ENCODE measurements around the gene TYW5. TPM values are rescaled to one million over a fixed set of nuclear protein-coding genes. Genes with fewer than 3 reads are reported as not detected.
A peak's percentile ranks its signal among the peaks of the same experiment; 100 is the strongest.

Gene TYW5
- total RNA-seq, 1 experiment from 2014 or later: 7.1 TPM

DNA sequence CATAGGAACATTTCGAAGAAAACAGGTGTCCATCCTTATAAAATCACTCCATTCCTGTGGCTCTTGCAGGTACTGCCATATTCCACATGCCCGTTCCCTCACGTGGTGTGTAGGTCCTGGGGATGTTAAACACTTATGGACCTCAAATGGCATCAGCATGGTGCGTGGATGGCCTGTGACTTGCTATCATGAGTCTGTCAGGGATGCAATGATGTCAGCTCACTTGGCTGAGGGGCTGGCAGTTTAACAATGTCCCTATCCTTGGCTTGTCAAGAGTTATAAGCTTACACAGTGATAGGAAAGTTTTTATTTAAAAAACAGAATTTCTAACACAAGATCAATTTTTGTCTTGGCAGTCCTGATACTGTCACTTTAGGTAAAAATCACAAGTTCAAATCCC is 28.9 kb upstream of the TYW5 start:
- Histone ChIP-seq H3K4me3 (ENCODE audit: low read depth in 2 of 2, low read length in 2 of 2) (no peak overlapping the region), H3K27me3 (ENCODE audit: control insufficient read depth, insufficient read depth, low read length) (no peaks in the 10 kb centered on the region), H3K9me3 (ENCODE audit: control insufficient read depth, insufficient read depth, low read depth, low read length) (no peaks in the 10 kb centered on the region), H3K36me3 (ENCODE audit: control insufficient read depth, insufficient read depth, low read length) (no peaks in the 10 kb centered on the region), H3K4me1 (ENCODE audit: control insufficient read depth, insufficient read depth, low read length) (peaks cover 12% of the 10 kb centered on the region), H3K27ac (ENCODE audit: low read length) (peak overlapping the region; percentile 6; the same call in 1 of the 2 replicates)
- POLR2A ChIA-PET: no interaction called here
- intact Hi-C loops (cut with micrococcal nuclease; ENCODE audit: unreplicated experiment): loop anchor here (10.0 kb wide), 1 partner anchor 211 kb away; no protein-coding TSS in a partner anchor
- no peak for DNase-seq (ENCODE audit: low read depth, low spot score)
- in situ Hi-C loops (cut with HindIII; ENCODE audit: low pct_unique_long_range_greater_than_20kb, low sequenced_read_pairs): no loop called here
- TF ChIP-seq, protein P1, sequence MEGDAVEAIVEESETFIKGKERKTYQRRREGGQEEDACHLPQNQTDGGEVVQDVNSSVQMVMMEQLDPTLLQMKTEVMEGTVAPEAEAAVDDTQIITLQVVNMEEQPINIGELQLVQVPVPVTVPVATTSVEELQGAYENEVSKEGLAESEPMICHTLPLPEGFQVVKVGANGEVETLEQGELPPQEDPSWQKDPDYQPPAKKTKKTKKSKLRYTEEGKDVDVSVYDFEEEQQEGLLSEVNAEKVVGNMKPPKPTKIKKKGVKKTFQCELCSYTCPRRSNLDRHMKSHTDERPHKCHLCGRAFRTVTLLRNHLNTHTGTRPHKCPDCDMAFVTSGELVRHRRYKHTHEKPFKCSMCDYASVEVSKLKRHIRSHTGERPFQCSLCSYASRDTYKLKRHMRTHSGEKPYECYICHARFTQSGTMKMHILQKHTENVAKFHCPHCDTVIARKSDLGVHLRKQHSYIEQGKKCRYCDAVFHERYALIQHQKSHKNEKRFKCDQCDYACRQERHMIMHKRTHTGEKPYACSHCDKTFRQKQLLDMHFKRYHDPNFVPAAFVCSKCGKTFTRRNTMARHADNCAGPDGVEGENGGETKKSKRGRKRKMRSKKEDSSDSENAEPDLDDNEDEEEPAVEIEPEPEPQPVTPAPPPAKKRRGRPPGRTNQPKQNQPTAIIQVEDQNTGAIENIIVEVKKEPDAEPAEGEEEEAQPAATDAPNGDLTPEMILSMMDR (IDR thresholded peaks at IDR 0.05): no peak
- TF ChIP-seq, protein P2, sequence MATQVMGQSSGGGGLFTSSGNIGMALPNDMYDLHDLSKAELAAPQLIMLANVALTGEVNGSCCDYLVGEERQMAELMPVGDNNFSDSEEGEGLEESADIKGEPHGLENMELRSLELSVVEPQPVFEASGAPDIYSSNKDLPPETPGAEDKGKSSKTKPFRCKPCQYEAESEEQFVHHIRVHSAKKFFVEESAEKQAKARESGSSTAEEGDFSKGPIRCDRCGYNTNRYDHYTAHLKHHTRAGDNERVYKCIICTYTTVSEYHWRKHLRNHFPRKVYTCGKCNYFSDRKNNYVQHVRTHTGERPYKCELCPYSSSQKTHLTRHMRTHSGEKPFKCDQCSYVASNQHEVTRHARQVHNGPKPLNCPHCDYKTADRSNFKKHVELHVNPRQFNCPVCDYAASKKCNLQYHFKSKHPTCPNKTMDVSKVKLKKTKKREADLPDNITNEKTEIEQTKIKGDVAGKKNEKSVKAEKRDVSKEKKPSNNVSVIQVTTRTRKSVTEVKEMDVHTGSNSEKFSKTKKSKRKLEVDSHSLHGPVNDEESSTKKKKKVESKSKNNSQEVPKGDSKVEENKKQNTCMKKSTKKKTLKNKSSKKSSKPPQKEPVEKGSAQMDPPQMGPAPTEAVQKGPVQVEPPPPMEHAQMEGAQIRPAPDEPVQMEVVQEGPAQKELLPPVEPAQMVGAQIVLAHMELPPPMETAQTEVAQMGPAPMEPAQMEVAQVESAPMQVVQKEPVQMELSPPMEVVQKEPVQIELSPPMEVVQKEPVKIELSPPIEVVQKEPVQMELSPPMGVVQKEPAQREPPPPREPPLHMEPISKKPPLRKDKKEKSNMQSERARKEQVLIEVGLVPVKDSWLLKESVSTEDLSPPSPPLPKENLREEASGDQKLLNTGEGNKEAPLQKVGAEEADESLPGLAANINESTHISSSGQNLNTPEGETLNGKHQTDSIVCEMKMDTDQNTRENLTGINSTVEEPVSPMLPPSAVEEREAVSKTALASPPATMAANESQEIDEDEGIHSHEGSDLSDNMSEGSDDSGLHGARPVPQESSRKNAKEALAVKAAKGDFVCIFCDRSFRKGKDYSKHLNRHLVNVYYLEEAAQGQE (IDR thresholded peaks at IDR 0.05; ENCODE audit: insufficient read depth in 1 of 2, low read depth in 2 of 2, low read length in 1 of 2): no peak
- TF ChIP-seq POLR2AphosphoS5 (IDR thresholded peaks at IDR 0.05; ENCODE audit: low read depth, low read length): no peak
- no peak for TF ChIP-seq TCF7L2 (IDR thresholded peaks at IDR 0.05; ENCODE audit: low read depth, low read length)
- no peak for TF ChIP-seq SIN3A (IDR thresholded peaks at IDR 0.05; ENCODE audit: borderline replicate concordance, insufficient read depth, low read depth, low read length)
- BruUV-seq (replicated peaks): no TSS peak
- ATAC-seq: no peak
- CTCF ChIA-PET: interaction anchor here (0.5 kb wide), 1 partner anchor 424 kb away, joined by 3 read pairs; no protein-coding TSS in a partner anchor

DNA sequence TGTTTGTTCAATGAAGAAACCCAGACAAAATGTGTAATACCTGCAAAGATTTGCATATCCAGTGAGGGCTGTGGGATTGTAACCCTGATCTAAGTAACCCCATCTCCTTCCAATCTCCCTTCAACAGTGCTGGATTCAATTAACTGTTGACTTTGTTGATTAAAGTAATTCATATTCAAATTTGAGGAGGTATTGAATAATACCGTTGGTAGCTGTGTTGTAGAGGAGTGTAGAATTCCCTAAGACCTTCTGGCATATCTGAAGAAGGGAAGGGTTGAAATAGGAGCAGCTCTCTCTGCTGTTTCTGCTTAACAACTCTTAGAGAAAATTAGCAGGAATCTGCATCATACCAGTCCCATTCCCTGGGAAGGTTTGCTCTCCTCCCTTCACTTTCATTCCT is 28.2 kb upstream of the TYW5 start:
- DNase-seq (ENCODE audit: low read depth, low spot score) (no peak), ATAC-seq (no peak)
- Histone ChIP-seq H3K36me3 (ENCODE audit: control insufficient read depth, insufficient read depth, low read length) (no peaks in the 10 kb centered on the region), H3K9me3 (ENCODE audit: control insufficient read depth, insufficient read depth, low read depth, low read length) (no peaks in the 10 kb centered on the region), H3K4me1 (ENCODE audit: control insufficient read depth, insufficient read depth, low read length) (peaks cover 12% of the 10 kb centered on the region), H3K27ac (ENCODE audit: low read length) (no peak overlapping the region), H3K4me3 (ENCODE audit: low read depth in 2 of 2, low read length in 2 of 2) (no peak overlapping the region), H3K27me3 (ENCODE audit: control insufficient read depth, insufficient read depth, low read length) (no peaks in the 10 kb centered on the region)
- intact Hi-C loops (cut with micrococcal nuclease; ENCODE audit: unreplicated experiment) (loop anchor here (10.0 kb wide), 1 partner anchor 211 kb away; no protein-coding TSS in a partner anchor), in situ Hi-C loops (cut with HindIII; ENCODE audit: low pct_unique_long_range_greater_than_20kb, low sequenced_read_pairs) (no loop called here)
- no TSS peak for BruUV-seq (replicated peaks)
- TF ChIP-seq TCF7L2 (IDR thresholded peaks at IDR 0.05; ENCODE audit: low read depth, low read length): no peak
- TF ChIP-seq, protein P1 (IDR thresholded peaks at IDR 0.05): no peak
- no peak for TF ChIP-seq POLR2AphosphoS5 (IDR thresholded peaks at IDR 0.05; ENCODE audit: low read depth, low read length)
- TF ChIP-seq, protein P2 (IDR thresholded peaks at IDR 0.05; ENCODE audit: insufficient read depth in 1 of 2, low read depth in 2 of 2, low read length in 1 of 2): no peak
- no peak for TF ChIP-seq SIN3A (IDR thresholded peaks at IDR 0.05; ENCODE audit: borderline replicate concordance, insufficient read depth, low read depth, low read length)
- POLR2A ChIA-PET: interaction anchor here (0.6 kb wide), 1 partner anchor 10 kb away, joined by 5 read pairs; no protein-coding TSS in a partner anchor
- CTCF ChIA-PET: no interaction called here
